Neural progenitor cell (in vitro differentiated cells): ENCODE results near the gene DLEC1. TPM values are rescaled to one million over a fixed set of nuclear protein-coding genes. Genes with fewer than 3 reads are reported as not detected.

Source experiments
- DNase-seq: peaks from one replicate; pipeline ENCODE4 v3.0.0-alpha.2; 2016; ENCODE audit warnings: low spot score
- H2AFZ ChIP-seq: fragments of 200-600 bp; sonication (generic); replicated peaks from 2 replicates; pipeline ENCODE4 v1.6.1; 2016; ENCODE audit warnings: antibody characterized with exemption
- H3F3A ChIP-seq: fragments of 200-600 bp; sonication (generic); 2 replicates; pipeline ENCODE4 v1.6.1; 2016; ENCODE audit warnings: antibody characterized with exemption, low read depth
- H3K27ac ChIP-seq: fragments of 200-600 bp; sonication (generic); 2 replicates; pipeline ENCODE4 v1.5.1; 2016; ENCODE audit warnings: mild to moderate bottlenecking
- H3K27me3 ChIP-seq: fragments of 200-600 bp; sonication (generic); 2 replicates; pipeline ENCODE4 v1.6.1; 2016; ENCODE audit warnings: mild to moderate bottlenecking, moderate library complexity
- H3K36me3 ChIP-seq: fragments of 200-600 bp; sonication (generic); 2 replicates; pipeline ENCODE4 v1.5.1; 2016
- H3K4me1 ChIP-seq: fragments of 200-600 bp; sonication (generic); 2 replicates; pipeline ENCODE4 v1.6.1; 2016; ENCODE audit warnings: mixed run types
- H3K4me2 ChIP-seq: fragments of 200-600 bp; sonication (generic); 2 replicates; pipeline ENCODE4 v1.6.1; 2016
- H3K4me3 ChIP-seq: fragments of 200-600 bp; sonication (generic); 2 replicates; pipeline ENCODE4 v1.5.1; 2016
- H3K79me2 ChIP-seq: fragments of 200-600 bp; sonication (generic); 2 replicates; pipeline ENCODE4 v1.6.1; 2016; ENCODE audit warnings: low read depth
- H3K9ac ChIP-seq: fragments of 200-600 bp; sonication (generic); 2 replicates; pipeline ENCODE4 v1.6.1; 2016
- H3K9me3 ChIP-seq: fragments of 200-600 bp; sonication (generic); 2 replicates; pipeline ENCODE4 v1.5.1; 2016; ENCODE audit warnings: low read depth
- H4K20me1 ChIP-seq: fragments of 200-600 bp; sonication (generic); 2 replicates; pipeline ENCODE4 v1.6.1; 2016; ENCODE audit warnings: low read depth
- H3K27ac Mint-ChIP-seq: 3 replicates; pipeline ENCODE4 v1.8.0; 2021; ENCODE audit warnings: mixed read lengths
- H3K27me3 Mint-ChIP-seq: 2 replicates; pipeline ENCODE4 v1.8.0; 2022; ENCODE audit warnings: low read depth, mild to moderate bottlenecking, inconsistent platforms, moderate library complexity, mixed read lengths; ENCODE audit not compliant: insufficient read depth
- H3K36me3 Mint-ChIP-seq: 3 replicates; pipeline ENCODE4 v1.8.0; 2021; ENCODE audit warnings: mixed read lengths
- H3K4me1 Mint-ChIP-seq: 3 replicates; pipeline ENCODE4 v1.8.0; 2021; ENCODE audit warnings: mixed read lengths
- H3K4me3 Mint-ChIP-seq: 3 replicates; pipeline ENCODE4 v1.8.0; 2021; ENCODE audit warnings: mild to moderate bottlenecking, moderate library complexity, mixed read lengths
- H3K9me3 Mint-ChIP-seq: 3 replicates; pipeline ENCODE4 v1.8.0; 2020; ENCODE audit warnings: mixed read lengths
- CTCF ChIP-seq: fragments of 200-600 bp; sonication (generic); IDR thresholded peaks from 2 replicates; pipeline ENCODE4 v1.5.1; 2017; ENCODE audit warnings: antibody characterized with exemption, mild to moderate bottlenecking
- EZH2 ChIP-seq: fragments of 200-600 bp; sonication (generic); IDR thresholded peaks from 2 replicates; pipeline ENCODE4 v1.6.1; 2017; ENCODE audit warnings: antibody characterized with exemption, mild to moderate bottlenecking, moderate library complexity
- EZH2phosphoT487 ChIP-seq: fragments of 200-600 bp; sonication (generic); IDR thresholded peaks from 2 replicates; pipeline ENCODE4 v1.6.1; 2017; ENCODE audit warnings: antibody characterized with exemption
- total RNA-seq: library from RNA; depleted of rRNA; stranded (reverse); fragments of >200 nt; gene quantifications from 2 replicates; pipeline ENCODE4 v1.2.3, GENCODE V29; 2015; ENCODE audit warnings: low replicate concordance

DLEC1 gene
- total RNA-seq, 1 donor from 2014 or later, result 0.60 TPM

- no peak overlapping the region for H3K27ac ChIP-seq
- H3K9ac ChIP-seq, result no peak overlapping the region
- no peak for DNase-seq
- Mint-ChIP-seq H3K4me3 (no peak overlapping the region), H3K27me3 (peaks cover 8% of the 10 kb centered on the region), H3K36me3 (no peaks in the 10 kb centered on the region), H3K9me3 (no peaks in the 10 kb centered on the region), H3K27ac (no peak overlapping the region), H3K4me1 (no peaks in the 10 kb centered on the region)
- no peaks in the 10 kb centered on the region for H3K79me2 ChIP-seq
- H4K20me1 ChIP-seq, result no peaks in the 10 kb centered on the region
- no peaks in the 10 kb centered on the region for H3K9me3 ChIP-seq
- H3K4me1 ChIP-seq, result no peaks in the 10 kb centered on the region
- no peak overlapping the region for H3K4me2 ChIP-seq
- no peaks in the 10 kb centered on the region for H3K36me3 ChIP-seq
- H3K4me3 ChIP-seq, result no peak overlapping the region
- H2AFZ ChIP-seq, result no peak overlapping the region
- no peaks in the 10 kb centered on the region for H3K27me3 ChIP-seq
- TF ChIP-seq EZH2 (no peak), CTCF (no peak), EZH2phosphoT487 (no peak)
- H3F3A ChIP-seq, result no peaks in the 10 kb centered on the region
These were observed 72.8 kb downstream of the DLEC1 start for GRCh38 chr3:38111696-38112377.

- no peak overlapping the region for H3K4me3 Mint-ChIP-seq
- Histone ChIP-seq H3K4me1 (no peaks in the 10 kb centered on the region), H3K9ac (no peak overlapping the region), H3K36me3 (no peaks in the 10 kb centered on the region), H2AFZ (no peak overlapping the region), H3K79me2 (no peaks in the 10 kb centered on the region), H3K4me3 (no peak overlapping the region), H3K4me2 (no peak overlapping the region), H3F3A (no peaks in the 10 kb centered on the region), H4K20me1 (no peaks in the 10 kb centered on the region), H3K27me3 (no peaks in the 10 kb centered on the region), H3K27ac (no peak overlapping the region), H3K9me3 (no peaks in the 10 kb centered on the region)
- H3K36me3 Mint-ChIP-seq, result no peaks in the 10 kb centered on the region
- TF ChIP-seq EZH2, result no peak
- H3K9me3 Mint-ChIP-seq, result no peaks in the 10 kb centered on the region
- no peaks in the 10 kb centered on the region for H3K4me1 Mint-ChIP-seq
- H3K27ac Mint-ChIP-seq, result no peak overlapping the region
- H3K27me3 Mint-ChIP-seq, result peaks cover 8% of the 10 kb centered on the region
- no peak for DNase-seq
These were observed 73.4 kb downstream of the DLEC1 start for GRCh38 chr3:38112378-38112761.

- H3K4me1 Mint-ChIP-seq, result no peaks in the 10 kb centered on the region
- no peaks in the 10 kb centered on the region for H3K9me3 ChIP-seq
- H4K20me1 ChIP-seq, result no peaks in the 10 kb centered on the region
- H3K27me3 Mint-ChIP-seq, result peaks cover 8% of the 10 kb centered on the region
- TF ChIP-seq EZH2phosphoT487 (no peak), CTCF (no peak), EZH2 (no peak)
- H3K4me1 ChIP-seq, result no peaks in the 10 kb centered on the region
- peaks cover 3% of the 10 kb centered on the region for H3K36me3 Mint-ChIP-seq
- DNase-seq, result no peak
- no peaks in the 10 kb centered on the region for H3K9me3 Mint-ChIP-seq
- H3K27ac Mint-ChIP-seq, result no peak overlapping the region
- H3F3A ChIP-seq, result no peaks in the 10 kb centered on the region
- no peaks in the 10 kb centered on the region for H3K79me2 ChIP-seq
- H3K36me3 ChIP-seq, result no peaks in the 10 kb centered on the region
- H3K4me3 ChIP-seq, result no peak overlapping the region
- no peak overlapping the region for H3K9ac ChIP-seq
- H3K27ac ChIP-seq, result no peak overlapping the region
- H3K27me3 ChIP-seq, result no peaks in the 10 kb centered on the region
- H3K4me3 Mint-ChIP-seq, result no peak overlapping the region
- H3K4me2 ChIP-seq, result no peak overlapping the region
- H2AFZ ChIP-seq, result no peak overlapping the region
These were observed 75.3 kb downstream of the DLEC1 start for GRCh38 chr3:38114052-38114874.
